GM18526 (cell line): ENCODE measurements around the gene ERF.
A peak's percentile ranks its signal among the peaks of the same experiment; 100 is the strongest.

Experiments used
- POLR2A ChIP-seq: IDR thresholded peaks from 3 replicates; pipeline ENCODE4 v1.6.1; 2011; ENCODE audit not compliant: insufficient read length; ENCODE audit errors: extremely low read depth

ERF gene

DNA sequence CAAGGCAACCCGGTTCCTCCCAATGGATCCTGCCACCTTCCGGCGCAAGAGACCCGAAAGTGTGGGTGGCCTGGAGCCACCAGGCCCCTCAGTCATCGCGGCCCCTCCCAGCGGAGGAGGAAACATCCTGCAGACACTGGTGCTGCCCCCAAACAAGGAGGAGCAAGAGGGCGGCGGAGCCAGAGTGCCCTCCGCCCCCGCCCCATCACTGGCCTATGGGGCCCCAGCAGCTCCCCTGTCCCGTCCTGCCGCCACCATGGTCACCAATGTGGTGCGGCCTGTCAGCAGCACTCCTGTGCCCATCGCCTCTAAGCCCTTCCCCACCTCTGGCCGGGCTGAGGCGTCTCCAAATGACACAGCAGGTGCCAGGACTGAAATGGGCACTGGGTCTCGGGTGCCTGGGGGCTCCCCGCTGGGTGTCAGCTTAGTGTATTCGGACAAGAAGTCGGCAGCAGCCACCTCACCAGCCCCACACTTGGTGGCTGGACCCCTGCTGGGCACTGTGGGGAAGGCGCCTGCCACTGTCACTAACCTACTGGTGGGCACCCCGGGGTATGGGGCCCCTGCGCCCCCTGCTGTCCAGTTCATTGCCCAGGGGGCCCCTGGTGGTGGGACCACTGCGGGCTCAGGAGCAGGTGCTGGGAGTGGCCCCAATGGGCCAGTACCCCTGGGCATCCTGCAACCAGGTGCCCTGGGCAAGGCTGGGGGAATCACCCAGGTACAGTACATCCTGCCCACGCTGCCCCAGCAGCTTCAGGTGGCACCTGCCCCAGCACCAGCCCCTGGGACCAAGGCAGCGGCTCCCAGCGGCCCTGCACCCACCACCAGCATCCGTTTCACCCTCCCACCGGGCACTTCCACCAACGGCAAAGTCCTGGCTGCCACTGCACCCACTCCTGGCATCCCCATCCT is 35.9 kb upstream of the ERF start:
- no peak for TF ChIP-seq POLR2A

DNA sequence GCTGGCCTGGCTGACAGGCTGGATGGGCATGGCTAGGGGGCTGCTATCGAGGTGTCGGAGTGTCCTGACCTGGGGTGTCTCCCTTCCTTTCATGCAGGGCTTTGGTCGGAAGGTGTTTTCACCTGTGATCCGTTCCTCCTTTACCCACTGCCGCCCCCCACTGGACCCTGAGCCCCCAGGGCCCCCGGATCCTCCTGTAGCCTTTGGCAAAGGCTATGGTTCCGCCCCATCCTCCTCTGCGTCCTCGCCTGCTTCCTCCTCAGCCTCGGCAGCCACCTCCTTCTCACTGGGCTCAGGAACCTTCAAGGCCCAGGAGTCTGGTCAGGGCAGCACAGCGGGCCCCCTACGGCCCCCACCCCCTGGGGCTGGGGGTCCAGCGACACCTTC is 35.2 kb upstream of the ERF start:
- no peak for TF ChIP-seq POLR2A

DNA sequence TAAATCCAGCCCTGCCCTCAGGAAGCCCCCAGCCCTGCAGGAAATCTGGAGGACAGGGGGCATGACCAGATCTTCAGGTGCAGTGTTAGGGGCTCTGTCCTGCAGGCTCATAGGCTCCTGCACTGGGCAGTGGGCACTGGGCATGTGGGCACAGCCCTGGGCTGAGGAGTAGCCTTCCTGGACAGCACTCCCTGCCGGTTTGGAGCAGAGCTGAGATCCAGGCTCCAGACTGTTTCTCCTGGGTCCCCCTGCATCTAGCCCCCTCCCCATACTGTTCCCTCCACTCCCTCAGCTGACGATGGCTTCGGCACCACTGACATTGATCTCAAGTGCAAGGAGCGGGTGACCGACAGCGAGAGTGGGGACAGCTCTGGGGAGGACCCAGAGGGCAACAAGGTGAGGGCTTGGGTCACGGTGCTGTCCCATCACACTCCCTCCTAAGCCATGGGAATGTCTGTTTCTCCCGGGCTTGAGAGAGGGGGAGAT is 34.7 kb upstream of the ERF start:
- TF ChIP-seq POLR2A = no peak

DNA sequence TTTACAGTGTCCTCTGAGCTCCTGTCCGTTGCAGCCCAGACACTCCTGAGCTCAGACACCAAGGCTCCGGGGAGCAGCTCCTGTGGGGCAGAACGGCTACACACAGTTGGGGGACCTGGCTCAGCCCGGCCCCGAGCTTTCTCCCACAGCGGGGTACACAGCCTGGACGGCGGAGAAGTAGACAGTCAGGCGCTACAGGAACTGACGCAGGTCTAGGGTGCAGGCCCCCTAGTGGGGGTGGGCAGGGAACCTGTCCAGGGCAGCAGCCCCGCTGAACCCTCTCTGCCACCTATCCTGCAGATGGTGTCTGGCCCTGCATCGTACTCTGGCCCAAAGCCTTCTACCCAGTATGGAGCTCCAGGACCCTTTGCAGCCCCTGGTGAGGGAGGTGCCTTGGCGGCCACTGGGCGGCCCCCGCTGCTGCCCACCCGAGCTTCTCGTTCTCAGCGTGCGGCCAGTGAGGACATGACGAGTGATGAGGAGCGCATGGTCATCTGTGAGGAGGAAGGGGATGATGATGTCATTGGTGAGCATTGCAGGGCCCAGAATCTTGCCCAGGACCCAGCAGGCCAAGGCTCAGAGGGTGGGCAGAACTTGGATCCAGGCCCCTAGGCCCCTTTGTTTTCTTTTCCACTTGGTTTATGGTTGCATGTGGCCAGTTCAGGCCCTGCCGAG is 34.1 kb upstream of the ERF start:
- TF ChIP-seq POLR2A = no peak

DNA sequence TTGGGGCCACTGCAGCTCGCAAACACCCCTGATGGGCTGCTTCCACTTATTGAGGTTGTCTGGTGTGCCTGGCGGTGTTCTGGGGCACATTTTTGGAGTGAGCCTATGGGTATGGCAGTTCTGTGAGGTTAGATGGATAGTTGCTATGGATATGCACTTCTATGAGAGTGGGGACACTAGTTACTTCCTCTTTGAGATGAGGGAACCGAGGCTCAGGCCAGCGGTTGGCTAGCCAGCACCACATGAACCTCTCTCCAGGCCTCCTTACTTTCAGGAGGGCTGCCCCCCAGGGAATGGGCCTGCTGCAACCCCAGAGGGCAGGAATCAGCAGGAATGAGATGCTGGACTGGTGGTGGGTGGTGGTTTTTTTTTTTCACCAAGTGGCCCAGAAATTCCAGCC is 33.5 kb upstream of the ERF start:
- no peak for TF ChIP-seq POLR2A

DNA sequence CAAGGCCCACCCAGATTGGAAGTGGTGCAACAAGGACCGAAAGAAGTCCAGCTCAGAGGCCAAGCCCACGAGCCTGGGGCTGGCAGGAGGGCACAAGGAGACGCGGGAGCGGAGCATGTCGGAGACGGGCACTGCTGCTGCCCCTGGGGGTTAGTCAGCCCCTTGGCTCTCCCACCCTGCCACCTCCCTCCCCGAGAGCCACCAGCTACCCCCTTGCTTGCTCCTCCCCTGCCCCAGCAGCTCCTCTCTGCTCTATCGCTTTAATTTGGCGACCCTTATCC is 32.8 kb upstream of the ERF start:
- TF ChIP-seq POLR2A = no peak

DNA sequence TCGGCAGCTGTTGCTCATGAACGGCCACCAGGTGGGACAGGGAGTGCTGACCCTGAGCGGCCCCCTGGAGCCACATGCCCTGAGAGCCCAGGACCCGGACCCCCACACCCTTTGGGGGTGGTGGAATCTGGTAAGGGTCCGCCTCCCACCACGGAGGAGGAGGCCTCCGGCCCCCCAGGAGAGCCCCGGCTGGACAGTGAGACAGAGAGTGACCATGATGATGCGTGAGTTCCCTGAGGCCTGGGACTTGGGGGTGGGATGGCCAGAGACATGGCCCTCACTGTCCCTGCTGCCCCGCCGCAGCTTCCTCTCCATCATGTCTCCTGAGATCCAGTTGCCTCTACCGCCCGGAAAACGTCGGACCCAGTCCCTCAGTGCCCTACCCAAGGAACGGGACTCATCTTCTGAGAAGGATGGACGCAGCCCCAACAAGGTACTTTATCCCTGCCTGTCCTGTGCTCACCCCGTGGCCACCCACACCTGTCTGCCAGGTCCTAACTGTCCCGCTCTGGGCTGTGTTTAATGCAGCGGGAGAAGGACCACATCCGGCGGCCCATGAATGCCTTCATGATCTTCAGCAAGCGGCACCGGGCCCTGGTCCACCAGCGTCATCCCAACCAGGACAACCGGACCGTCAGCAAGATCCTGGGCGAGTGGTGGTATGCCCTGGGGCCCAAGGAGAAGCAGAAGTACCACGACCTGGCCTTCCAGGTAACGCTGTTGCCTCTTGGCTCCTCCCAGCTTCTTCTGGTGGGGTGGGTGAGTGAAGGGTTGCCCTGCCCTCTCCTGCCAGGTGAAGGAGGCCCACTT is 32.3 kb upstream of the ERF start:
- TF ChIP-seq POLR2A = no peak

DNA sequence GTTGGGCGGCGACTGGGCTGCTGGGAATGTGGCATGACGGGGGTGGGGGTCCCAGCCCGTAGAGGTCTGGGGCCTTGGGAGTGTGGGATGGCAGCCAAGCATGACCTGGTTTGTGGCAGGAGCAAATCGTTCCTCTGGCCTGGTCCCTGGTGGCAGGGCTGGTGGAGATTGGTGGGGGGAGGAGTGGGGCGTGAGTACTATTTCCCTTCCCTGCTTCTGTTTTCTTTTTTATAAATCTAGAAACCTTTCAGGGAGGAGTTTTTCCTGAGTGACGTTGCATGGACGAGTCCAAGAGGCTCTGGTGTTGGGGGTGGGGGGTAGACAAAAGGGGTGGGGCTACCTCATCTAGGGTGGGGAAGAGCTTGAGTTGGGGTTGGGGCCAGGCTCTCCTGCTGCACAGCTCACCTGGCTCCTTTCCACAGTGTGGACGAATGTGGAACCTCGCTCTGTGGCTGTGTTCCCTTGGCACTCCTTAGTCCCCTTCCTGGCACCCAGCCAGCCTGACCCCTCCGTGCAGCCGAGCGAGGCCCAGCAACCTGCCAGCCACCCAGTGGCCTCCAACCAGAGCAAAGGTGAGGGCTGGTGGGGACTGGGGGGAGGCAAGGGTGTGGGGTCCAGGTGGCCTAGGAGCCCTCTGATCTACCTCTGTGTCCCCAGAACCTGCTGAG is 31.6 kb upstream of the ERF start:
- TF ChIP-seq POLR2A = no peak

DNA sequence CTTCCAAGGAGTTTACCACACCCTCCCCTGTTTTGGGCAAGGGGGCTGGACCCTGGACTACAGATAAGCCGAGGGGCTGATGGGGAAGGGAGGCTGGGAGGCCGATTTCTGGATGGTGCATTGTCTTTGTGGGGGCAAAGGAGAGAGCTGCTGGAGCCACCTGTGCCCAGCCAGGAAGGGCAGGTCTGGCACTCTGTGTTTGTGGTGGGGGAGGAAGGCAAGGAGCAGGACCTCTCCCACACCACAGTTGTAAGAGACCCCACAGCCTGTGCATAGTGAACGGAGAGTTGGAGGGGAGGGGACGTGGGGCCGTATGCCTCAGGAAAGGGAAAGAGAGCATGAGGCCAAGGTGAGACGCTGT is 31.0 kb upstream of the ERF start:
- TF ChIP-seq POLR2A = no peak

DNA sequence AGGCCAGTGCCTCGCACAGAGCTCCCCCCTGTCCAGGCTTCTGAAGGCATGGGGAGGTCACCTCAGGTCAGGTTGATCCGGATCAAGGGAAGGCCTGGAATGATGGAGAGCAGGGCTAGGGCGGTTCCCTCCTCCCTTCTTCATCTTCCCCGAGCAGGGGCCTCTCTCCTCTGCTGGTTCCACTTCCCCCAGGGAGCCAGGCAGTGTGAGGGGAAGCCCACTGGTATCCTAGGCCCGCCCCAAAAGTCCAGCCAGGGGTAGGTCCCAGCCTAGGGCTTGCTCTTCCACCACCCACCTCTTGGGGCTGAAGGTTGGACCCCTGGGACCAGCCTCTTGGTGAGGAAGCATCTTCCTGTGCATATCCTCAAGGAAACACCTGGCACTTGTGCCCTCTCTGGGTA is 30.6 kb upstream of the ERF start:
- TF ChIP-seq POLR2A = no peak

DNA sequence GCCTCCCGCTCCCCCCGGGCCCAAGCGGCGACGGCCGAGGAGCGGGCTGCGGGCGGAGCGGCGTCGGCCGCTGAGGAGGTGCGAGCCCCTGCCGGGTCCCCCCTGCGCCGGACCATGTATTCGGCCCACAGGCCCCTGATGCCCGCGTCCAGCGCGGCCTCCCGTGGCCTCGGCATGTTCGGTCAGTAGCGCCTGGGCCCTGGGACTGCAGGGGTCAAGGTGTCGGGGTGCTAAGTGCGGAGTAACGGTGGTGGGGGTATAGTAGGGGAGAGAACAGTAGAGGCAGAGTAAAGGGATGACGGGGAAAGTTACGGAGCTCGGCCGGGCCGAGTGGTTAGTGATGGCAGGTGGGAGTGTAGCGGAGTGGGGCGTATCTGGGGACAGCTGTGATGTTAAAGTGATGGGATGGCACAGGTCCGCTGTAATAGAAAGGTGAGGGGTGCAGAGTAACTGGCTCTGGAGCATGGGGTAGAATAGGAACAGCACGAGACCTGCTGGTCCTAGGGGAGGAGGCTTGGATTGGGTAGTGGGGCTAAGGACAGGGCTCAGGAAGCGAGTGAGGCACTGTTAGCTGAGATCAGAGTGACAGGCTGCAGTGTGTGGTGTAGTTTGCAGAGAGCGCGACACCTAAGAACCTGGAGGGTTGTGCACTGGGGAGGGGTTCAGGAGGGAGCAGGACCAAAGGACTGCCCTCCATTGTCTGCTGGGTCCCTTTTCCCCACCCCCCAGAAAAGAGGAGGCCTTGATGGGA is 29.8 kb upstream of the ERF start:
- TF ChIP-seq POLR2A = no peak

DNA sequence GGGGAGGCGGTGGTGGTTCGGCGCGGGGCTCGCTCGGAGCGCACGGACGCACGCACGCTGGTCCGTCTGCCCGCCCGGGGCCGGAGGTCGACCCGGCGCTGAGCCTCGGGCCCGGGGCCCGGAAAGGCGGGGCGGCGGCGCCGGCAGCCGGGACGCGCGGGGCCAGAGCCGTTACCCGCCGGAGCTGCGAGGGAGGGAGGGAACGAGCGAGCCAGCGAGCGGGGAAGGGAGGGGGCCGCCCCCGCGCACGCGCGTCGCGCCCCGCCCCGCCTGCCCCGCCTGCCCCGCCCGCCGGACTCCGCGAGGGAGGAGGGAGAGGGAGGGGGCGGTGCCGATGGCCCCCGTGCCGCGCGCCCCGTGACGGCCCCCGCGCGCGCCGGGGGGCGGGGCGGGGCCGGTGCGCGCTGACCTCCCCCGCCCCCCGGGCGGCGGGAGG is 29.2 kb upstream of the ERF start:
- TF ChIP-seq POLR2A = no peak

DNA sequence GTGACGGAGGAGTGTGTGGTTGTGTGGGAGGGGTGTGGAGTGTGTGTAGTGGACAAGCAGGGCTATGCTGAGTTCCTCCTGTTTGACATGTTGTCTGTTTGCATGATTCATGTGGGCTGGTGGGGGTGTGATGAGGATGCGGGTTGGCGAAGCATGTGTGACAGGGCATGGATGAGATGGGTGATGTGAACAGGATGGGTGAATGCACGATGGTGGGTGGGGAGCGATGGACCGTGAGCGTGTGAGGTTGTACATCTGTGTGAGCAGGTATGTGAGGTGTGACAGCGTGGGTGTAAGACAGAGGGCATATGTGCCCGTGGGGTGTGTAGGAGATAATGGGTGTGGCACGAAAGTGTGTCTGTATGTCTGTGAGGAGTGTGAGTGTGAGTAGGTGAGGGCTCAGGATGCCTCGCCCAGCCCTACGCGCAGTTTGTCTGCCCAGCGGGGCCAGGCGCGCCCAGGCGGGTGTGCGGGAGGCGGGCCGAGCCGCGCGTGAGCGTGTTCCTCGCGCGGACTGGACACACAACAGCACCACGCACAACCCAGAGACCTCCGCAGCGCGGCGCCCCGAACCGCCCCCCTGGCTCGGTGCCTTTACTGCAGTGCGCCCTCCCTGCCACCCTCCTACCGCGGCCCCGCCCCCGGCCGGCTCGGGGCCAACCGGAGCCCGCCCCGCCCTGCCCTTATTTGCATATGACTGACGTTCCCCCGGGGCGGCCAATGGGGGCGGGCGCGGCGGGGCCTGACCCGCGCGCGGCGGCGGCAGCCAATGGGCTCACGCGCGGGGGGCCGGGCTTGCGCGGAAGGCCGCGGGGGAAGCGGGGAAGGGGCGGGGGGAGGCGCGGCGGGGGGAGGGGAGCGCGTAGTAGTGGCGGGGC is 28.5 kb upstream of the ERF start:
- TF ChIP-seq POLR2A = peak; percentile 74

DNA sequence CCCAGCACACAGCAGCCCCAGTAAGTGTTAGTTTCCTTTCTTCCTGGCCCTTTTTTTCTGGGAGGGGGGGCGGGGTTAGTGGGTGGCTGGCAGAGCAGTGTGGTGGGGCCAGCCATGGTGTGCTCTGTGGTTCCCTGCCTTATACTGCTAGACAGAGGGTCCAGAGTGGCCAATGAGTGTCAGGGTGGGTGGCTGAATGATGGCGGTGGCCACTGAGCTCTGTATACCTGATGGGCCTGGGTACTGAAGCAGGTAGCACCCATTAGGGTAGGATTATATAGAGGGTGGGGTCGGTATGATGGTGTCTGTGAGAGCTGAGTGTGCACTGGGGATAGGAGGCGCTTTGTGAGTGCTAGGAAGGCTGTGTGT is 27.9 kb upstream of the ERF start:
- no peak for TF ChIP-seq POLR2A
